Natural killer cell (primary cell): ENCODE measurements around the gene NOSTRIN. TPM values are rescaled to one million over a fixed set of nuclear protein-coding genes. Genes with fewer than 3 reads are reported as not detected.
"Not testable (repeated sequence)": the region's sequence is repeated elsewhere in the genome, so short reads cannot be mapped to it uniquely, and the experiment has no call there.

Experiments used
- ATAC-seq, 3 donors: fragments of 150-1000 bp in 2 of 3; fragments of 200-7000 bp in 1 of 3; cut with Tn5 transposase; 1 replicate in 1 of 3; 2 replicates in 2 of 3; pipeline ENCODE4 v1.10.0; 2021; ENCODE audit warnings: mild to moderate bottlenecking in 2 of 3, moderate library complexity in 2 of 3
- DNase-seq, 2 donors: peaks; one replicate each; pipeline versions ENCODE4 v3.0.0 to v3.0.0-alpha.2; 2013 to 2021; ENCODE audit warnings: mixed read lengths in 1 of 2
- H3K27ac ChIP-seq: one replicate; pipeline ENCODE4 v1.5.1; 2013; ENCODE audit warnings: mild to moderate bottlenecking, low read length
- H3K27me3 ChIP-seq: one replicate; pipeline ENCODE4 v1.6.1; 2013; ENCODE audit warnings: low read length; ENCODE audit not compliant: control insufficient read depth, insufficient read depth
- H3K36me3 ChIP-seq: one replicate; pipeline ENCODE4 v1.6.1; 2013; ENCODE audit warnings: low read length; ENCODE audit not compliant: control insufficient read depth, insufficient read depth
- H3K4me1 ChIP-seq: one replicate; pipeline ENCODE4 v1.6.1; 2013; ENCODE audit warnings: low read length; ENCODE audit not compliant: control insufficient read depth, insufficient read depth
- H3K4me3 ChIP-seq: one replicate; pipeline ENCODE4 v1.5.1; 2013; ENCODE audit warnings: low read length
- H3K9me3 ChIP-seq: one replicate; pipeline ENCODE4 v1.6.1; 2013; ENCODE audit warnings: low read length; ENCODE audit not compliant: control insufficient read depth, insufficient read depth
- H3K27ac Mint-ChIP-seq, 2 donors: one replicate each; pipeline ENCODE4 v1.8.0; 2022; ENCODE audit warnings: mild to moderate bottlenecking in 2 of 2, mixed read lengths in 2 of 2, moderate library complexity in 1 of 2
- H3K27me3 Mint-ChIP-seq, 2 donors: one replicate each; pipeline ENCODE4 v1.8.0; 2022; ENCODE audit warnings: low read depth in 2 of 2, mixed read lengths in 2 of 2
- H3K36me3 Mint-ChIP-seq: one replicate; pipeline ENCODE4 v1.8.0; 2022; ENCODE audit warnings: mixed read lengths
- H3K4me1 Mint-ChIP-seq, 2 donors: one replicate each; pipeline ENCODE4 v1.8.0; 2022; ENCODE audit warnings: mixed read lengths in 2 of 2
- H3K4me3 Mint-ChIP-seq: one replicate; pipeline ENCODE4 v1.8.0; 2022; ENCODE audit warnings: mild to moderate bottlenecking, moderate library complexity, mixed read lengths
- H3K9me3 Mint-ChIP-seq, 2 donors: one replicate each; pipeline ENCODE4 v1.8.0; 2022; ENCODE audit warnings: mixed read lengths in 2 of 2
- WGBS: methylation state at CpG from one replicate; pipeline ENCODE4 v1.1.7; 2013; ENCODE audit warnings: missing lambda C conversion rate; ENCODE audit not compliant: insufficient coverage; 5-methylcytosine and 5-hydroxymethylcytosine counted together
- intact Hi-C: fragments of 100-400 bp; cut with micrococcal nuclease; formaldehyde crosslinking; loops from one replicate; pipeline ENCODE4 v1.14.2; 2022
- total RNA-seq, 4 donors: library from RNA; stranded (reverse); fragments of 120-200 nt in 1 of 4; gene quantifications; one replicate each; pipeline versions ENCODE4 v1.2.3 to v1.2.4, GENCODE V29; 2013 to 2022
- TF ChIP-seq, protein P1 (sequence below): fragments of 200-600 bp; IDR thresholded peaks from one replicate; pipeline ENCODE4 v1.8.0; 2022; ENCODE audit warnings: antibody characterized with exemption

The NOSTRIN gene
- total RNA-seq, 3 donors from 2014 or later (not counting 1 experiment from before 2014, with no cell fraction given) = 0.18 TPM; not detected in 2

DNA sequence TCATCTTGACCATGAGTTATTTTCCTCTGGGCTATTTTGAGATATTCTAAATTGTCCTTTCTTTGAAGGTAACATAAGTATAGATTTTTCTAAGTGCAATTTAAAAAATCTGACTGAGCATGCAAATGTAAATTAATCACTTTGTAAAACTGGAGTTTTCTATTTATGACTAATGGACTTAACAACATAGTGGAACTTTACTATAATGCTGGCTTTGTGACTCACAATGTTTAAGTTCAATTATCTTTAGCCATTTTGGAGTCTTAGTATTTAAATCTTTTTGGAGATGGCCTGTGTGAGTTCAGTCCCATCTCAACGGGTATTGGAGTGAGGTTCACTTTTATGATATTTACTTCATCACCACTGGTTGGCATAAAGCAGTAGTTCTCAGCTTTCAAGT is 35.2 kb upstream of the NOSTRIN start:
- no peak for DNase-seq
- no peak overlapping the region for H3K27ac Mint-ChIP-seq
- WGBS = no CpG with 5 or more reads among the region's 1 CpG
- no peak overlapping the region for H3K4me3 ChIP-seq
- no peak overlapping the region for H3K4me3 Mint-ChIP-seq
- no peaks in the 10 kb centered on the region for H3K9me3 Mint-ChIP-seq
- no peaks in the 10 kb centered on the region for H3K27me3 Mint-ChIP-seq
- TF ChIP-seq, protein P1, sequence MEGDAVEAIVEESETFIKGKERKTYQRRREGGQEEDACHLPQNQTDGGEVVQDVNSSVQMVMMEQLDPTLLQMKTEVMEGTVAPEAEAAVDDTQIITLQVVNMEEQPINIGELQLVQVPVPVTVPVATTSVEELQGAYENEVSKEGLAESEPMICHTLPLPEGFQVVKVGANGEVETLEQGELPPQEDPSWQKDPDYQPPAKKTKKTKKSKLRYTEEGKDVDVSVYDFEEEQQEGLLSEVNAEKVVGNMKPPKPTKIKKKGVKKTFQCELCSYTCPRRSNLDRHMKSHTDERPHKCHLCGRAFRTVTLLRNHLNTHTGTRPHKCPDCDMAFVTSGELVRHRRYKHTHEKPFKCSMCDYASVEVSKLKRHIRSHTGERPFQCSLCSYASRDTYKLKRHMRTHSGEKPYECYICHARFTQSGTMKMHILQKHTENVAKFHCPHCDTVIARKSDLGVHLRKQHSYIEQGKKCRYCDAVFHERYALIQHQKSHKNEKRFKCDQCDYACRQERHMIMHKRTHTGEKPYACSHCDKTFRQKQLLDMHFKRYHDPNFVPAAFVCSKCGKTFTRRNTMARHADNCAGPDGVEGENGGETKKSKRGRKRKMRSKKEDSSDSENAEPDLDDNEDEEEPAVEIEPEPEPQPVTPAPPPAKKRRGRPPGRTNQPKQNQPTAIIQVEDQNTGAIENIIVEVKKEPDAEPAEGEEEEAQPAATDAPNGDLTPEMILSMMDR = no peak
- intact Hi-C loops = no loop called here
- peaks cover 3% of the 10 kb centered on the region for H3K36me3 ChIP-seq
- H3K36me3 Mint-ChIP-seq = peaks cover 5% of the 10 kb centered on the region
- ATAC-seq = no peak
- no peaks in the 10 kb centered on the region for H3K9me3 ChIP-seq
- no peak overlapping the region for H3K27ac ChIP-seq
- H3K27me3 ChIP-seq = no peaks in the 10 kb centered on the region
- H3K4me1 ChIP-seq = no peaks in the 10 kb centered on the region
- H3K4me1 Mint-ChIP-seq = no peaks in the 10 kb centered on the region

DNA sequence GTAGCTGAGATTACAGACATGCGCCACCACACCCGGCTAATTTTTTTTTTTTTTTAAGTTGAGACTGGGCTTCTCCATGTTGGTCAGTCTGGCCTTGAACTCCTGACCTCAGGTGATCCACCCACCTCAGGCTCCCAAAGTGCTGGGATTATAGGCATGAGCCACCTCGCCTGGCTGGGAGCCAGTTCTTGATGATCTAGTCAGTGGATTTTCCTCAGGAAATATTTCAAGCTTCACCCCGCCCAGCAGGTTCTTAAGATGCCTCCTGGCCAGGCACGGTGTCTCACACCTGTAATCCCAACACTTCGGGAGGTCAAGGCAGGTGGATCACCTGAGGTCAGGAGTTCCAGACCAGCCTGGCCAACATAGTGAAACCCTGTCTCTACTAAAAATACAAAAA is 34.1 kb upstream of the NOSTRIN start:
- 96% methylated on average over 6 of the region's 6 CpGs for WGBS

DNA sequence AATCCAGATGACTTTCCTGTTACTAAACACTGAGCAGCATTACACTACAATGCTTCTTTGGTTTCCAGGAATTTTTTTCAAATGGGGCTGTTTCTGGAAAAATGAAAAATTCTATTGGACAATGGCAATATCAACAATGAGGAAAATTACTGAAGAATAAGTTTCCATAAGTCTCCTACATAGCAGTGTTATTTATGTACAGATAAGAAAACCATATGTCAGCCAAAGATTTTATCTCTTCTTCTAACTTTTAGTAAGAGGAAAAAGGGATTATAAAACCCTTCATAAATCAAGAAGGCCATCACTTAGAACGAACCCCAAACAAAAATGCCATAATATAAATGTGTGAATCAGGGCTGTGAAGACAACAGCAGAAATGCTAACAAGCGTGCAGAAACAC is 31.6 kb upstream of the NOSTRIN start:
- no peak overlapping the region for H3K4me3 ChIP-seq
- H3K27ac Mint-ChIP-seq = no peak overlapping the region
- H3K4me3 Mint-ChIP-seq = no peak overlapping the region
- intact Hi-C loops = no loop called here
- H3K9me3 ChIP-seq = no peaks in the 10 kb centered on the region
- DNase-seq (no peak), ATAC-seq (no peak)
- no peaks in the 10 kb centered on the region for H3K4me1 Mint-ChIP-seq
- no peaks in the 10 kb centered on the region for H3K27me3 ChIP-seq
- H3K36me3 Mint-ChIP-seq = peaks cover 5% of the 10 kb centered on the region
- H3K27me3 Mint-ChIP-seq = no peaks in the 10 kb centered on the region
- no peaks in the 10 kb centered on the region for H3K4me1 ChIP-seq
- H3K27ac ChIP-seq = no peak overlapping the region
- no CpG with 5 or more reads among the region's 2 CpGs for WGBS
- H3K36me3 ChIP-seq = peaks cover 3% of the 10 kb centered on the region
- no peaks in the 10 kb centered on the region for H3K9me3 Mint-ChIP-seq
- TF ChIP-seq, protein P1 = no peak

More for the DNA sequence above, 34.1 kb upstream of the NOSTRIN start:
- H3K27me3 ChIP-seq, H3K4me3 ChIP-seq, H3K27ac ChIP-seq, H3K36me3 Mint-ChIP-seq, H3K9me3 Mint-ChIP-seq, H3K4me3 Mint-ChIP-seq, H3K4me1 Mint-ChIP-seq, H3K36me3 ChIP-seq, DNase-seq, ATAC-seq, H3K9me3 ChIP-seq, intact Hi-C loops, H3K27me3 Mint-ChIP-seq, H3K4me1 ChIP-seq, H3K27ac Mint-ChIP-seq: not testable (repeated sequence)

DNA sequence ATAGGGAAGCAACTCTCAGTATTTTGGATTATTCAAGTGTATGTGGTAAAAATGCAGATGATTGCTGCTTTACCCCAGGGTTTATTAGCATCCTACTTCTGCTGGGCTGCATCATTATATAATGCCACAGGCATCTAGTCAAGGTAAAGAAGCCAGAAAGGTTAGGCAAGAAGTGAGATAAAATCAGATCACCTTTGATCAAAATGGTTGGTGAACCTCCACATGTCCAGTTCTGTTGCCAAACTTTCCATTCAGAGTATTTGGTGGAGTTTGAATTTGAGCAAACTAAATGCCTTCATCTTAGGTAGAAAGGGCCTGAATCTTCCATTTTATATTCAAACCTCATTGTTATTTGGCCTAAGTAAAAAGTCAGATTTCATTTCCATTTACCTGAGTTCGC is 29.7 kb upstream of the NOSTRIN start:
- H3K4me1 Mint-ChIP-seq = no peaks in the 10 kb centered on the region
- no peak overlapping the region for H3K27ac Mint-ChIP-seq
- ATAC-seq (no peak), DNase-seq (no peak)
- Histone ChIP-seq H3K9me3 (no peaks in the 10 kb centered on the region), H3K4me1 (no peaks in the 10 kb centered on the region), H3K4me3 (no peak overlapping the region), H3K27ac (no peak overlapping the region), H3K36me3 (peaks cover 3% of the 10 kb centered on the region), H3K27me3 (no peaks in the 10 kb centered on the region)
- TF ChIP-seq, protein P1 = no peak
- H3K9me3 Mint-ChIP-seq = no peaks in the 10 kb centered on the region
- H3K4me3 Mint-ChIP-seq = no peak overlapping the region
- no peaks in the 10 kb centered on the region for H3K27me3 Mint-ChIP-seq
- intact Hi-C loops = no loop called here
- H3K36me3 Mint-ChIP-seq = peaks cover 5% of the 10 kb centered on the region
- no CpG with 5 or more reads among the region's 1 CpG for WGBS
